ENCODE results near the gene RAB27A. TPM values are rescaled to one million over a fixed set of nuclear protein-coding genes. Genes with fewer than 3 reads are reported as not detected.

RAB27A gene
- total and polyA plus RNA-seq, 2 experiments from 2014 or later: 3.2 to 5.8 TPM

DNA sequence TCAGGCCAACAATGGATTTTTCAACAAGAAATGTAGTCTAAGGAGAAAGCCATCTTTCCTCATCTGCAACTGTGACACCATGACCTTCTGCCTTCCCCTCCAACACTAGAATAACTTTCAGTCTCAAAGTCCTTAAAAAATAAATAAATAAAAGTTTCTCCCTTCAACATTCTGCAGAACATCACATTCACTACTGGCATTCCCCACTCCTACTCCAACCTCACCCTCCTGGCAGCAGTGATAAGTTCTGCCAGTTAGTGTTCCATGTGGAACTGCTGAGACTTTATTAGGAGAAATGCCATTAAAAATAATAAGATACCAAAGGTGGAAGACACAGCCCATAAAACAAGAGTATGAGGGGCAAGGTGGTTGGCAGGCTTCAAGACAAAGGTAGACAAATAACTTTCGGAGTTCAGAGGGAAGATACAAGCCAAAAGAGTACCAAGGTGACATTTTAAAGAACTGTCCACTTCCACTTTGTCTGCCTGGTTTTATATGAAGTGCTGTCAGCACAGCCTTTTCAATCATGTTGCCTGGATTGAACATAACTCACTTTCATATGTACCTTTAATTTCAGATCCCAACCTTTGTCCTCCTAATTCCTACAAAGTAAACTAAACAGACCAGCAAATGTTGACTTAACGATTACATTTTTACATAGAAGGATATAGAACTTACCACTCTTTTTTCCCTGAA lies 55.4 kb downstream of the RAB27A start:
- TF ChIP-seq ZNF331 (CRISPR knock-in tag; IDR thresholded peaks at IDR 0.05; ENCODE audit: low read depth) (no peak), CREB1 (CRISPR knock-in tag; IDR thresholded peaks at IDR 0.05; ENCODE audit: low read depth) (no peak), POLR2AphosphoS5 (IDR thresholded peaks at IDR 0.05; ENCODE audit: low read depth) (no peak)
- TF ChIP-seq, protein P1, sequence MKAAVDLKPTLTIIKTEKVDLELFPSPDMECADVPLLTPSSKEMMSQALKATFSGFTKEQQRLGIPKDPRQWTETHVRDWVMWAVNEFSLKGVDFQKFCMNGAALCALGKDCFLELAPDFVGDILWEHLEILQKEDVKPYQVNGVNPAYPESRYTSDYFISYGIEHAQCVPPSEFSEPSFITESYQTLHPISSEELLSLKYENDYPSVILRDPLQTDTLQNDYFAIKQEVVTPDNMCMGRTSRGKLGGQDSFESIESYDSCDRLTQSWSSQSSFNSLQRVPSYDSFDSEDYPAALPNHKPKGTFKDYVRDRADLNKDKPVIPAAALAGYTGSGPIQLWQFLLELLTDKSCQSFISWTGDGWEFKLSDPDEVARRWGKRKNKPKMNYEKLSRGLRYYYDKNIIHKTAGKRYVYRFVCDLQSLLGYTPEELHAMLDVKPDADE (IDR thresholded peaks at IDR 0.05): no peak
- no peaks in the 10 kb centered on the region for H3K27me3 ChIP-seq (ENCODE audit: insufficient read depth)
- no peak overlapping the region for H3K4me3 ChIP-seq
- Mint-ChIP-seq H3K27me3 (ENCODE audit: insufficient read depth, low read depth, poor library complexity) (no peaks in the 10 kb centered on the region), H3K36me3 (ENCODE audit: low read depth) (no peaks in the 10 kb centered on the region), H3K4me3 (no peak overlapping the region), H3K27ac (no peak overlapping the region), H3K4me1 (peaks cover 3% of the 10 kb centered on the region; the same call in 2 of the 3 replicates), H3K9me3 (no peaks in the 10 kb centered on the region)
- H3K79me2 ChIP-seq (replicated peaks; ENCODE audit: insufficient read depth): no peaks in the 10 kb centered on the region
- H3K36me3 ChIP-seq (ENCODE audit: insufficient read depth): no peaks in the 10 kb centered on the region
- no peaks in the 10 kb centered on the region for H3K9me2 ChIP-seq (ENCODE audit: insufficient read depth)
- no peaks in the 10 kb centered on the region for H4K20me1 ChIP-seq (replicated peaks; ENCODE audit: insufficient read depth)
- DNase-seq (ENCODE audit: low spot score) (no peak), ATAC-seq (no peak)
- no peaks in the 10 kb centered on the region for H3F3A ChIP-seq (replicated peaks; ENCODE audit: low read depth)
- H3K27ac ChIP-seq (ENCODE audit: low read depth): no peak overlapping the region
- H3K4me1 ChIP-seq (ENCODE audit: insufficient read depth): no peaks in the 10 kb centered on the region
- H2AFZ ChIP-seq: no peak overlapping the region
- H3K4me2 ChIP-seq: no peak overlapping the region

DNA sequence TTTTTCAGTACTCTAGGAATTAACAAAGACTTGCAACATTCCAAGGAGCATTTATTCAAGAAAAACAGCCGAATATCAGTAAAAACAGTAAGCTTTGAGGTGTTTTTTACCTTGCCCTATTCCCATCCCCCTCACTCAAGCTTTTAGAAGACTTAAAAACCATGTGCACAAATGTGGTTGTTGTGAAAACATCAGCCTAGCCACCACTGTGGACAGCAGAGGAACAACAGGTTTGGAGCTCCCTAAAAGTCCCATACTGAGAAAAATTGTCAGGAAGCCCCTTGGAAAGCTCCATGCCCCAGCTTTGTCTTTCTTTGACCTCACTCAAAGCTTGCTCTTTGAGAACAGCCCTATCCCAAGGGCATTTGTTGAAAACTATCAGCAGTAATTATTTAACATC lies 58.2 kb downstream of the RAB27A start:
- Histone ChIP-seq H3F3A (replicated peaks; ENCODE audit: low read depth) (no peaks in the 10 kb centered on the region), H3K4me2 (no peak overlapping the region), H3K36me3 (ENCODE audit: insufficient read depth) (no peaks in the 10 kb centered on the region), H3K4me1 (ENCODE audit: insufficient read depth) (no peaks in the 10 kb centered on the region), H3K4me3 (no peak overlapping the region), H3K27me3 (ENCODE audit: insufficient read depth) (no peaks in the 10 kb centered on the region), H2AFZ (no peak overlapping the region), H3K27ac (ENCODE audit: low read depth) (no peak overlapping the region), H4K20me1 (replicated peaks; ENCODE audit: insufficient read depth) (no peaks in the 10 kb centered on the region), H3K9me2 (ENCODE audit: insufficient read depth) (no peaks in the 10 kb centered on the region), H3K79me2 (replicated peaks; ENCODE audit: insufficient read depth) (no peaks in the 10 kb centered on the region)
- no peaks in the 10 kb centered on the region for H3K9me3 Mint-ChIP-seq
- no peak for DNase-seq (ENCODE audit: low spot score)
- H3K4me3 Mint-ChIP-seq: no peak overlapping the region
- H3K27me3 Mint-ChIP-seq (ENCODE audit: insufficient read depth, low read depth, poor library complexity): no peaks in the 10 kb centered on the region
- H3K36me3 Mint-ChIP-seq (ENCODE audit: low read depth): no peaks in the 10 kb centered on the region
- H3K4me1 Mint-ChIP-seq: peaks cover 3% of the 10 kb centered on the region; the same call in 2 of the 3 replicates
- H3K27ac Mint-ChIP-seq: no peak overlapping the region
- ATAC-seq: no peak
- TF ChIP-seq, protein P2, sequence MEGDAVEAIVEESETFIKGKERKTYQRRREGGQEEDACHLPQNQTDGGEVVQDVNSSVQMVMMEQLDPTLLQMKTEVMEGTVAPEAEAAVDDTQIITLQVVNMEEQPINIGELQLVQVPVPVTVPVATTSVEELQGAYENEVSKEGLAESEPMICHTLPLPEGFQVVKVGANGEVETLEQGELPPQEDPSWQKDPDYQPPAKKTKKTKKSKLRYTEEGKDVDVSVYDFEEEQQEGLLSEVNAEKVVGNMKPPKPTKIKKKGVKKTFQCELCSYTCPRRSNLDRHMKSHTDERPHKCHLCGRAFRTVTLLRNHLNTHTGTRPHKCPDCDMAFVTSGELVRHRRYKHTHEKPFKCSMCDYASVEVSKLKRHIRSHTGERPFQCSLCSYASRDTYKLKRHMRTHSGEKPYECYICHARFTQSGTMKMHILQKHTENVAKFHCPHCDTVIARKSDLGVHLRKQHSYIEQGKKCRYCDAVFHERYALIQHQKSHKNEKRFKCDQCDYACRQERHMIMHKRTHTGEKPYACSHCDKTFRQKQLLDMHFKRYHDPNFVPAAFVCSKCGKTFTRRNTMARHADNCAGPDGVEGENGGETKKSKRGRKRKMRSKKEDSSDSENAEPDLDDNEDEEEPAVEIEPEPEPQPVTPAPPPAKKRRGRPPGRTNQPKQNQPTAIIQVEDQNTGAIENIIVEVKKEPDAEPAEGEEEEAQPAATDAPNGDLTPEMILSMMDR (conservative IDR thresholded peaks at IDR 0.05; ENCODE audit: low read depth in 2 of 2): no peak
- TF ChIP-seq STAT1 (IDR thresholded peaks at IDR 0.05; ENCODE audit: unreplicated experiment): no peak
- TF ChIP-seq ZNF114 (CRISPR knock-in tag; IDR thresholded peaks at IDR 0.05): no peak
- TF ChIP-seq POLR2AphosphoS5 (IDR thresholded peaks at IDR 0.05; ENCODE audit: low read depth): no peak
- no peak for TF ChIP-seq CREB1 (CRISPR knock-in tag; IDR thresholded peaks at IDR 0.05; ENCODE audit: low read depth)
- TF ChIP-seq, protein P1 (IDR thresholded peaks at IDR 0.05): no peak
- no peak for TF ChIP-seq ZNF331 (CRISPR knock-in tag; IDR thresholded peaks at IDR 0.05; ENCODE audit: low read depth)
- no peak for TF ChIP-seq EZH2 (IDR thresholded peaks at IDR 0.05; ENCODE audit: low read depth, unreplicated experiment)
- TF ChIP-seq, protein P3, sequence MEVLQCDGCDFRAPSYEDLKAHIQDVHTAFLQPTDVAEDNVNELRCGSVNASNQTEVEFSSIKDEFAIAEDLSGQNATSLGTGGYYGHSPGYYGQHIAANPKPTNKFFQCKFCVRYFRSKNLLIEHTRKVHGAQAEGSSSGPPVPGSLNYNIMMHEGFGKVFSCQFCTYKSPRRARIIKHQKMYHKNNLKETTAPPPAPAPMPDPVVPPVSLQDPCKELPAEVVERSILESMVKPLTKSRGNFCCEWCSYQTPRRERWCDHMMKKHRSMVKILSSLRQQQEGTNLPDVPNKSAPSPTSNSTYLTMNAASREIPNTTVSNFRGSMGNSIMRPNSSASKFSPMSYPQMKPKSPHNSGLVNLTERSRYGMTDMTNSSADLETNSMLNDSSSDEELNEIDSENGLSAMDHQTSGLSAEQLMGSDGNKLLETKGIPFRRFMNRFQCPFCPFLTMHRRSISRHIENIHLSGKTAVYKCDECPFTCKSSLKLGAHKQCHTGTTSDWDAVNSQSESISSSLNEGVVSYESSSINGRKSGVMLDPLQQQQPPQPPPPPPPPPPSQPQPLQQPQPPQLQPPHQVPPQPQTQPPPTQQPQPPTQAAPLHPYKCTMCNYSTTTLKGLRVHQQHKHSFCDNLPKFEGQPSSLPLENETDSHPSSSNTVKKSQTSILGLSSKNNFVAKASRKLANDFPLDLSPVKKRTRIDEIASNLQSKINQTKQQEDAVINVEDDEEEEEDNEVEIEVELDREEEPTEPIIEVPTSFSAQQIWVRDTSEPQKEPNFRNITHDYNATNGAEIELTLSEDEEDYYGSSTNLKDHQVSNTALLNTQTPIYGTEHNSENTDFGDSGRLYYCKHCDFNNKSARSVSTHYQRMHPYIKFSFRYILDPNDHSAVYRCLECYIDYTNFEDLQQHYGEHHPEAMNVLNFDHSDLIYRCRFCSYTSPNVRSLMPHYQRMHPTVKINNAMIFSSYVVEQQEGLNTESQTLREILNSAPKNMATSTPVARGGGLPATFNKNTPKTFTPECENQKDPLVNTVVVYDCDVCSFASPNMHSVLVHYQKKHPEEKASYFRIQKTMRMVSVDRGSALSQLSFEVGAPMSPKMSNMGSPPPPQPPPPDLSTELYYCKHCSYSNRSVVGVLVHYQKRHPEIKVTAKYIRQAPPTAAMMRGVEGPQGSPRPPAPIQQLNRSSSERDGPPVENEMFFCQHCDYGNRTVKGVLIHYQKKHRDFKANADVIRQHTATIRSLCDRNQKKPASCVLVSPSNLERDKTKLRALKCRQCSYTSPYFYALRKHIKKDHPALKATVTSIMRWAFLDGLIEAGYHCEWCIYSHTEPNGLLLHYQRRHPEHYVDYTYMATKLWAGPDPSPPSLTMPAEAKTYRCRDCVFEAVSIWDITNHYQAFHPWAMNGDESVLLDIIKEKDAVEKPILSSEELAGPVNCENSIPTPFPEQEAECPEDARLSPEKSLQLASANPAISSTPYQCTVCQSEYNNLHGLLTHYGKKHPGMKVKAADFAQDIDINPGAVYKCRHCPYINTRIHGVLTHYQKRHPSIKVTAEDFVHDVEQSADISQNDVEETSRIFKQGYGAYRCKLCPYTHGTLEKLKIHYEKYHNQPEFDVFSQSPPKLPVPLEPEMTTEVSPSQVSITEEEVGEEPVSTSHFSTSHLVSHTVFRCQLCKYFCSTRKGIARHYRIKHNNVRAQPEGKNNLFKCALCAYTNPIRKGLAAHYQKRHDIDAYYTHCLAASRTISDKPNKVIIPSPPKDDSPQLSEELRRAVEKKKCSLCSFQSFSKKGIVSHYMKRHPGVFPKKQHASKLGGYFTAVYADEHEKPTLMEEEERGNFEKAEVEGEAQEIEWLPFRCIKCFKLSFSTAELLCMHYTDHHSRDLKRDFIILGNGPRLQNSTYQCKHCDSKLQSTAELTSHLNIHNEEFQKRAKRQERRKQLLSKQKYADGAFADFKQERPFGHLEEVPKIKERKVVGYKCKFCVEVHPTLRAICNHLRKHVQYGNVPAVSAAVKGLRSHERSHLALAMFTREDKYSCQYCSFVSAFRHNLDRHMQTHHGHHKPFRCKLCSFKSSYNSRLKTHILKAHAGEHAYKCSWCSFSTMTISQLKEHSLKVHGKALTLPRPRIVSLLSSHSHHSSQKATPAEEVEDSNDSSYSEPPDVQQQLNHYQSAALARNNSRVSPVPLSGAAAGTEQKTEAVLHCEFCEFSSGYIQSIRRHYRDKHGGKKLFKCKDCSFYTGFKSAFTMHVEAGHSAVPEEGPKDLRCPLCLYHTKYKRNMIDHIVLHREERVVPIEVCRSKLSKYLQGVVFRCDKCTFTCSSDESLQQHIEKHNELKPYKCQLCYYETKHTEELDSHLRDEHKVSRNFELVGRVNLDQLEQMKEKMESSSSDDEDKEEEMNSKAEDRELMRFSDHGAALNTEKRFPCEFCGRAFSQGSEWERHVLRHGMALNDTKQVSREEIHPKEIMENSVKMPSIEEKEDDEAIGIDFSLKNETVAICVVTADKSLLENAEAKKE (CRISPR knock-in tag; IDR thresholded peaks at IDR 0.05): no peak
- no peak for TF ChIP-seq EZH2phosphoT487 (IDR thresholded peaks at IDR 0.05; ENCODE audit: unreplicated experiment)
- TF ChIP-seq NANOG (IDR thresholded peaks at IDR 0.05; ENCODE audit: borderline replicate concordance): no peak
